HG03521 (cell line): ENCODE results near the gene LTBP1.
"Not testable (repeated sequence)": the region's sequence is repeated elsewhere in the genome, so short reads cannot be mapped to it uniquely, and the experiment has no call there.

ENCODE experiments used
- ATAC-seq: cut with Tn5 transposase; IDR thresholded peaks from one replicate; pipeline ENCODE4 v1.9.1; 2021; ENCODE audit warnings: mild to moderate bottlenecking, moderate library complexity; ENCODE audit not compliant: unreplicated experiment

Gene LTBP1

DNA sequence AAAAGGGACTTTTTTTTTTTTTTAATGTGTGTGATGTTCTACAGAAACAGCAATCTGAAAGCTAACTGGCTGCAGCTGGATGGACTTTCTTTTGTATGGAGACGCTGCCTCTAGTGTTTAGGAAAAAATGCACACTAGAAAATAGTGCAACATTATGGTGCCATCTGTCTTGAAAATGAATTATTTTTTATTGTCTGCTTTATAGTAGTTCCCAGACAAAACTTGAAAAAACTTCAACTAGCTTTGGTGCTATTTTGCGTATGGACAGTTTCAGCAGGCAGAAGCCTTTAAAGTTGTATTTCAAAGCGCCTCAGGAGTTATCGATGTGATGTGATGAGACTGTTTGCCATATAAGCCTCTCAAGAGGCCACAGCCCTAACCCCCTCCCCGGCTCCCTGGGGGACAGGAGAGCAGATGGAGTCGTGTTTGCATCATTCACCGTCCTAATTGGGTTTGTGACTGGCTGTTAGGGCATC, 86.9 kb downstream of the LTBP1 start:
- no peak for ATAC-seq

DNA sequence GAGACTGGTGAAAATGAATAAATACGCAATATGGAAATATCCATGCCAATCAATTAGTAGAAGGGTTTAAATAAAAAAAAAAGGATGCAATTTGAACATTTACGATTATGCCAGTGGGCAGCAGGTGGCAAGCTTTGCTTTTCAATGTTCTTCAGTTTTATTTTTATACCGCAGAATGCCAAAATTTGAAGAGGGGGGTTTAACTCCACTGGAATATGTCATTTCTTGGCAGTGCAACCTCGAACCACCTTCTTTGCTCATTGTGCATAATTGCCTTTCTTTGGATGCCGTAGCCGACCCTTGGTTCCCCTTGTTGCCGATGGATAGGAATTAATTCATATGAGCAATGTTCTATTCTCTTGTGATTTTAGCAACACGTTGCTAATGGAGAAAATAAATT, 88.0 kb downstream of the LTBP1 start:
- no peak for ATAC-seq

DNA sequence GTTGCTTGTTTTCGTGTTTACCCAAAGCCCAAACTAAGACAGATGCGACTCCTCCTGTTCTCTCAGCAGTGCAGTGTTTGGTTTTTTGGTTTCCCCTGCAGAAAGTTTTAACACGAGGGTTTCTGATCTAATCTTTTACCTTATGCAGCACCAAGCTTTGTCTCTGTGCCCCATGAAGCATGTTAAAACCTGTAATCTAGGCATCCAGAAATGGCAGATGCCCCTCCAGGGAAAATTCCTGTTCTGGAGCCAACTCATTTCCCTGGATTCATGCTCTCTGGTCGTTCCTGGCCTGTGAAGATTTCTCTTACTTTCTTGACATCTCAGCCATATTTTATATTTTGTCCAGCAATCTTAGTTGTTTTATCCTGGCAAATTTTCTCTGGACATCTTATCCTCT, 91.5 kb downstream of the LTBP1 start:
- ATAC-seq: no peak

DNA sequence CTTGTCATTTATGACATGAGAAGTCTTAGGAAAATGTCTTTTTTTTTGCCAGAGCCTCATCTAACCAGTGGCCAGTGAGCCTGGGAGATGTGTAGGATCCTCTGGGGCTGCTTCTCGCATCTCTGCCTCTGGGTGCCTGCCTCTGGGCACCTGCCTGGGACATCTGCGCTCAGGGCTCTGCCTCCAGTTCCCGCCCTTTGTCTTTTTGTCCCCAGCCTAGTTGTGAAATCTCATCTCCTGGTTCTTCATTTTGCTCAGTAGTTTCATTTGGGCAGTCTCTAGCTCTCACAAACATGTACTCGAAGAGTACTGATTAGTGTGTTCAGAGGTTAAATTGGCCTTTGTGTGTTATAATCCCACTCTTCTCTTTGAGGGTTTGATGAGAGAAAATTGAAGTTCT, 92.0 kb downstream of the LTBP1 start:
- ATAC-seq: no peak

DNA sequence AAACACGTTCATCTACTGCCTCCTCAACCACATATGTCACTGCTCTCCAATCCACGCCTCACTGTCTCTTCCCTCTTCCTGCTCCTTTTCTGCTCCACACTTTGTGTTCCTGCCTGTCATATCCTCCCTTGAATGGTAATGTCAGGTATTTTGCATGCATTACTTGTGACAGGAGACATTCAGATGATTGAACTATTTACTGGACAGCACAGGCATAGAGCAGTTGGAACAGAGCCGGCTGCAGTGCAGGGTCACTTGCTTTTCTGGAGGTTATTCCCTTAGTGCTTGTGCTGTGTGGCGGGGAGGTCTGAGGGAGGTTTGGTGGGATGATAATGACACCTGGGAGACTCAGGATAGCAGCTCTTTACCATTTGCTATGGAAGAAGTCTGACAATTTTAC, 93.8 kb downstream of the LTBP1 start:
- no peak for ATAC-seq

DNA sequence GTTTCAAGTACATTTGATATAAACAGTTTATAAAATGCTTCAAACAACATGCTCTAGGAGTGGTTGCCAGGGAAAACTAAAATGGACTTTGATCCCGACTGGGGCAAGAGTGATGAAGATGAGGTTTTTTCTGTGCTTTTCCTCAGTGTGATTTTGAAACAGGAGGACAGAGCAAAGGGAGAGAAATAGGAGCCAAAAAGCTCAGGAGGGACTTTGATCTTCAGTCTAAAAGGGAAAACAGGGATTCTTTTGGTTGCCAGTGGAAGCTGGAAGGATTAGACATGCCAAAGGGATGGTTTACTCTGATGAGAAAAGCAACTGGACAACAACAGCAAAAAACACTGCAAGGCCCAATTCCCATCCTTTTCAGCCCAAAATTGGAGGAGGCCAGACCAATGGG, 95.5 kb downstream of the LTBP1 start:
- no peak for ATAC-seq

DNA sequence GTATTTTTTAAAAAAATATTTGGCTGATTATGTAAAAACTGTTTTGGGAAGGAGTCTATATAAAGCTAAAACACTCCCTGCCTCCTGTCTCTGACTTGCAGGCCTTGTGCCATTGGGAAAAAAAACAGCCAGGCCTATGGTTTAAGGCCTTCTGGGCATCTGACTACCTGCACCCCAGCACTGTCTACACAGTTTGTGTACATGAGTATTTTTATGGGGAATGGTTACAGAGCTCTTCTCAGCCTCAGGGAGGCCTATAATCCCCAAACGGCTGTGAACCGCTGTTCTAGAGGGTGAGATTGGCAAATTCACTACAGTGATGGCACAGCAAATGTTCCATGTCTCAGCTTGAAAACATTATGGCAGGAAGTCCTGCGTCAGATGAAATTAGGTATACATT, 96.1 kb downstream of the LTBP1 start:
- no peak for ATAC-seq

DNA sequence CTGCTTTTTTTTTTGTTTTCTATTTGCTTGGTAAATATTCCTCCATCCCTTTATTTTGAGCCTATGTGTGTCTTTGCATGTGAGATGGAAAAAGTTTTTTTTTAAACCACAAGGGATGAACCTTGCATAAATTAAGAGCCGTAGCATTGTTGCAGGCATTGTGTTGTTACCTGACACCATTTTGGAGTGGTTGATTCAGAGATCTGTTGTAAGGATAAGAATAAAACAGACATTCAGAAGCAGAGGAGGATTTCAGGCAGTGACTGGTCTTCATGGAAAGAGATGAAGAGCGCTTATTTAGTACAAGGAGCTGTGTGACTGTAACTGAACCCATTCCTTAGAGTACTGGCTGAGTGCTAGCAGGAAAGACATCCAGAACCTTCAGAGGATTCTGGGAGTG, 101.2 kb downstream of the LTBP1 start:
- ATAC-seq: no peak

DNA sequence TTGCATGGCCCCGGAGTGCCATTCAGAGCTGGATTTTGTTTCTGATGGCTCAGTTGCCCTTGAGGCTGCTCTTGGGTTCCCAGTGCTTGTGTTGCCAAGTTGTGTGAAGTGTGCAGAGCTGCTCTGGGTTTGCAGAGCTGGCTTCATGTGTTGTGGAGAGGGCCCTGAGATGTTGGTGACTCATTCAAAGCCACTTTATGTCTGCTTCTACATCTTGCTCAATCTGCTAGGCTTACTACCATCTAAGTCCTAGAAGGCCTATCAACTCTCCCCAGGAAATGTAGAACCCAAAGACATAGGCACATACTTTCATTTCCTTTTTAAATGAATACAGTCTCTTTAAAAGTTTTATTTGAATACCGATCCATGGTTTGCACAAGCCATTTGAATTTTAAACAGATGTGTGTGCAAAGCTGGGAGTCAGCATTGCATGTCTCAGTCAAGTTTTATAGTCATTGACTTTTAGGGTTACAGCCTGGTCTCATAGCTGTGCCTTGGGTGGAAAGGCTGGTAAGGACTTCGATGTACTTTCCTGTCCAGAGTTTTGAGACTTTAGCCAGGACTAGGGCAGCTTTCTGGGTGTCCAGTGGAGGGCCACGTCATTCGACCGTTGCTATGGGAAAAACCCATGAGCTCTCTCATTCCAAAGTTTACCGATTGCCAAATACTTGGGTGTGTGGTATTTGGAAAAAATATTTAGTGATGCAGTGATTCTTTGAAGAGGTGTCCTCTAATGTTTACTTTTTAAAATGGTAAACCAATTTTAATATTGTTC, 105.0 kb downstream of the LTBP1 start:
- ATAC-seq: no peak

DNA sequence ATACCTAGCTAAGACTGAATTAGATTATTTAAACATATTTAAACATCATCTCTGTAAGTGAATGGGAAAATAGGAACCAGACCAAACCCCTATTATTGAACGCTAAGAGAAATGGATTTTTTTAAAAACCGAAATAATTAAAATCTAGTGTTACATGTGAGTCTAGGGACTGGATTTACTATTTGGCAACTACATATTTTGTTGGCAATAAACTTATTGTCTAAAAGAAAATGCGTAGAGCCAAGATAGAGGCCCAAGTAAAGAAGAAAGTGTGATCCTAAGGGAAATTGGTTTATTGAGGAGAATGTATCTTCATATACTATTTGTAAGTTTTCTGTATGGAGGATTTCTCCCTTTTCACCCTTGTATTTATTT, 105.6 kb downstream of the LTBP1 start:
- ATAC-seq: no peak

DNA sequence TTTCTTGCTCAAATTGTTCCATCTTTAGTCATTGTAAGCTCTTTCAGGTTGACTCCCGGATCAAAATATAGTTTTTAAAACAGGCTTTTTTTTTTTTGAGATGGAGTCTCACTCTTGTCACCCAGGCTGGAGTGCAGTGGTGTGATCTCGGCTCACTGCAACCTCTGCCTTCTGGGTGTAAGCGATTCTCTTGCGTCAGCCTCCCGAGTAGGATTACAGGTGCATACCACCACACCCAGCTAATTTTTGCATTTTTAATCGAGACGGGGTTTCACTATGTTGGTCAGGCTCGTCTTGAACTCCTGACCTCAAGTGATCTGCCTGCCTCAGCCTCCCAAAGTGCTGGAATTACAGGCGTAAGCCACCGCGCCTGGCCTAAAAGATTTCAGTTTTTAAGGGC, 106.0 kb downstream of the LTBP1 start:
- ATAC-seq: not testable (repeated sequence)

DNA sequence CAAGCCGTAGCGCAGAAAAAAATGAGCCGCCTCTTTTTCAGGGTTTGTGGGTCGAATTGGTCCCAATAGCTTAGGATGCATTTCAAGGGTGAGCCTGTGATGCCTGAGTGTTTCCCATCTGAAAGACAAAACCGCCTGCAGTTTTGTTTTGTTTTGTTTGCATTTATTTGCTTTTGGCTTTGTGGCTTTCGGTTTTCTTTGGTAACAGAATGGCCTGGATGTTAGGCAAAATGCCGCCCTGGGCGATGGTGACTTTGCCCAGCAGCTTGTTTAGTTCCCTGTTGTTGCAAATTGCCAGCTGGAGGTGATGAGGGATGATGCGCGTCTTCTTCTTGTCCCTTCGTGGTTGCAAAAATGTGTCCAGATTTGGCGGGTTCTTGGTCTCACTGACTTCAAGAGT, 109.4 kb downstream of the LTBP1 start:
- no peak for ATAC-seq

DNA sequence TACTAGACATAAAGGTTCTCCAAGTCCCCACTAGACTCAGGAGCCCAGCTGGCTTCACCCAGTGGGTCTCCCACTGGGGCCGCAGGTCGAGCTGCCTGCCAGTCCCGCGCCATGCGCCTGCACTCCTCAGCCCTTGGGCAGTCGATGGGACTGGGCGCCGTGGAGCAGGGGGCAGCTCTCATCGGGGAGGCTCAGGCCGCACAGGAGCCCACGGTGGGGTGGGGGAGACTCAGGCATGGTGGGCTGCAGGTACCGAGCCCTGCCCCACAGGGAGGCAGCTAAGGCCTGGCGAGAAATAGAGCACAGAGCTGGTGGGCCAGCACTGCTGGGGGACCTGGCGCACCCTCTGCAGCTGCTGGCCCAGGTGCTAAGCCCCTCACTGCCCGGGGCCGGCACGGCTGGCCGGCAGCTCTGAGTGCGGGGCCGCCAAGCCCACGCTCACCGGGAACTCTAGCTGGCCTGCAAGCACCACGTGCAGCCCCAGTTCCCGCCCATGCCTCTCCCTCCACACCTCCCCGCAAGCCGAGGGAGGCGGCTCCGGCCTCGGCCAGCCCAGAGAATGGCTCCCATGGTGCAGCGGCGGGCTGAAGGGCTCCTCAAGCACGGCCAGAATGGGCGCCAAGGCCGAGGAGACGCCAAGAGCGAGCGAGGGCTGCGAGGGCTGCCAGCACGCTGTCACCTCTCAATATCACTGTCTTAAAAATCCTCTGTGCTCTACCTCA, 110.7 kb downstream of the LTBP1 start:
- ATAC-seq: not testable (repeated sequence)

DNA sequence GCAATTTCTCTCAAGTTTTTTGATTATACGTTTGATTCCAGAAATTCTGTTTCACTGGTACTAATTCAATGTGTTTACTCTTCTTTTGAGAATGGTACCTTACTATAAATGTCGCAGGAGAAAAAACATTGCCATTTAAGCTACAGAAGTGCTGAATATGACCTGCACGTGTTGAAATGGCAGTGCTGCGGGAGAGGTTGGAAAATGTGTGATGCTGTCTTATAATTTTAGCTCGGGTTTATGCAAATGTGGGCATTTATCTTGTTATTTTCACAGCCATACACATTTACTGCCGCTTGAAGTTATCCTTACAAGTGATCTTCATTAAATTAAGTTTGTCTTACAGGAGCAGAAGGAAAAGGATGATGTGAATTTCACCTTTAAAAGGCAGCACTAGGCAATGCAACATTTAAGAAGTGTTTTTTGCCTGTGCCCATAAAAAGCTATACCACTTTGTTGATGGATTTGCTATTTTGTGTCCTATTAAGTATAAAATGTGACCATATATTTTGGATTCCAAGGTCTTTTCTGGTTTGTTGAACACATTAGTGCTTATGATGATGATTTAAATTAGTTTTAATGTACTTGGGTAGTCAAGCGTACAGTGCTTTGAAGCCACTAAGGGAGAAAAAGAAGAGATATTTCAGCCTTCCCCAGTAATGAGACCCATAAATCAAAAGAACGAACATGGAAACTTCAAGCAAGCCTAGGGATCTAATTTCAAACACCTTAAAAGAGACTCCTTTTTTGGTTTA, 112.1 kb downstream of the LTBP1 start:
- no peak for ATAC-seq

DNA sequence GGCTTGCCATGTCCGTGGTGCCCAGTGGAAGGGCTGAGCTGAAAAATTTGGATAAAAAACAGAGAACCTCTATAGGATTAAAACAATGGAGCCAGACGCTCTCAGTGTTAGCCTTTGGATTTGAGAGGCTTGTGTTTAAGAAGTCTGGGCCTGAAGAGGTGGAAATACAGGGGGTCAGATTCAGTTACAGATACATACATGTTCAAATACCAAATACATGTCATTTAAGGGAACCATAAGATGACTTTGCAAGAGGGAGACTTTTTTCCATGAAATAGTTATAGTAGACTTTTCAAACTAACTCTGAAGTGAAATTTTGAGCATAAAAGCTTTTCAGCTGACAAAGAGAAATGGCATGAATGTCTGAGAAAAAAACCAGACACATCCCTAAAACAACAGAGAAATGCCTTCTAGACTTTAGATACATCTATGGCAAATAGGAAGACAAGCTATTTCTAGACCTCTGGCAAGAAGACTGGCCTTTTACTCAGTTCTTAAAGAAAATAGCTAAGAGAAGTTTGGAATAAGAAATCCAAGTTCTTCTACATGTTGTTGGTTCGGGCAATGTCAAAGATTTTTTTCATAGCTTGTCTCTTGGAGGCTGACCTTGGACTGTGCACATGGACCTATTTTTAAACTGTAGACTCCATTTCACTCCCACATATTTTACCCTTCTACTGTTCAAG, 112.9 kb downstream of the LTBP1 start:
- no peak for ATAC-seq

DNA sequence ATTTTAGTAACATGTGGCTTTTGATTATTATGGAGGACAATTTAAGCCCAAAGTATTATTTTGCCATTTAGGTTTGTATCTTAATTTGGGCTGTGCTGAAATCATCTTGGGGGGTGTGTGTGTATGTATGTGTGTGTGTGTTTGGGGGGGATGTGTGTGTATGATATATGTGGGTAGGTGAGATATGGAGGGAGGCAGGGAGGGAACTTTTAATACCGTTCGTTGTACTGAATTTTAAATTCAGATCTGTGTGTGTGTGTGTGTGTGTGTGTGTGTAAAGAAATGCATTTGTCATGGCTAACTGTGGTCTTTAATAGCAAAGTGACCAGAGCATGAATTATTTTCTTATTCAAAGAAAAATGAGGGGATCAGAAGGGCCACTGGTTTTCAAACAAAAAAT, 113.7 kb downstream of the LTBP1 start:
- no peak for ATAC-seq

DNA sequence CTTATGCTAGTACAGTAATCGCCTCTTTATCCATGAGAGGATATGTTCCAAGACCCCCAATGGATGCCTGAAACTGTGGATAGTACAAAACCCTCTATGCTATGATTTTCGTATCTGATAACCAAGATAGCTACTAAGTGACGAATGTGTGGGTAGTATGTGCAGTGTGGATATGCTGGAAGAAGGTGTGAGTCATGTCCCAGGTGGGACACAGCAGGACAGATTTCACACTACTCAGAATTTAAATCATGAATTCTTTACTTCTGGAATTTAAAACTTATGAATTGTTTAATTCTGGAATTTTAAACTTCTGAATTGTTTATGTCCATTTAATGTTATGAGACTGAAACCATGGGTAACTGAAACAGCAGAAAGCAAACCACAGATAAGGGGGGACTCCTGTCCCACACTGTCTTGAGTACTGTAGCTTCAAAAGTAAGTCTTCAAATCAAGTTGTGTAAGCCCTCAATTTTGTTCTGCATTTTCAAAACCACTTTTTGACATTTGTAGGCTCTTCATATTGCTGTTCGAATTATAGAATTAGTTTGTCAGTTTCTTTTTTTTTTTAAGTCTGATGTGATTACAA, 116.0 kb downstream of the LTBP1 start:
- ATAC-seq: no peak

DNA sequence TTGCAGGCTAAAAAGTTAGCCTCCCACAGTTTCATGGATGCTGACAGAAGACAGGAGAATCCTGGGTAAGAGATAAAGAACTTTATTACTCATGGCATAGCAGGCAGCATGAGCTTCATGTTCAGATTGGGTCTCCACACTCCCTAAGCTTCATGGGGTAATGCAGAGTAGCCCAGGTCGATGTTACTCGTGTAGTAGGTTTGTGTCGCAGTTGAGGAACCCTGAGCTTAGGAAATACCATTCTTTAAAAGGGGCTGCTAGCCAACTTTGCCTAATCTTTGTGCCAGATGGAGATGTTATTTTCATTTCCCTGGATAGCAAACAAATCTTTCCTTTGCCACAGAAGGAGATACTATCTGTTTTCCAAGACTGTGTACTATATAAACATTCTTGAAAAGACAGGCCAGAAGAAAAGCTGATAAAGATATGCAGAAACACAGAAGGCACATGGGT, 117.6 kb downstream of the LTBP1 start:
- ATAC-seq: no peak

DNA sequence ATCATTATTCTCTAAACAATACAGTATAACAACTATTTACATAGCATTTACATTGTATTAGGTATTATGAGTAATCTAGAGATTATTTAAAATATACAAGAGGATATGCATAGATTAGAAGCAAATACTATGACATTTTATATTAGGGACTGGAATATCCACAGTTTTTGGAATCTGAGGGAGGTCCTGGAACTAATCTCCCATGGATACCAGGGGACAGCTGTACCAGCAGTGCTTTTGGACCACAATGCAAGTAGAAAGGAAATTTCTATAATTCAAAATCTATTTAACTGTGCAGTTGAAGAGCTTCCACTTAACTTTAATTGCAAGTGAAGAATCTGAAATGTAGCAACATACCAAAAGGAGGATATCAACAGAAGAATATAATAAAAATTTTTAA, 120.8 kb downstream of the LTBP1 start:
- ATAC-seq: no peak

DNA sequence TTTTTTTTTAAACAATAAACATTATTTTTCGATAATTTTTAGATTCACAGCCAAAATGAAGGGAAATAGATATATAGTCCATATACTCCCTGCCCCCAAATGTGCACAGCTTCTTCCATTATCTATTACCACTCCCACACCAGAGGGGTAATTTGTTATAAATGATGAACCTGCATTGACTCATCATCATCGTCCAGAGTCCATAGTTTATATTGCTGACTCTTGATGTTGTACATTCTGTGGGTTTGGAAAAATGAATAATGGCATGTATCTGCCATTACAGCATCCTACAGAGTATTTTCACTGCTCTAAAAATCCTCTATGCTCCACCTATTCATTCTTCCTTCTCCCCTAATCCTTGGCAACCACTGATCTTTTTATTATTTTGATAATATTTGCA, 121.5 kb downstream of the LTBP1 start:
- ATAC-seq: no peak
